NCI-H526 treated with DMSO at 0.1 percent for 48 hours (cell line): ENCODE data around the gene MAD1L1.
"Not testable (repeated sequence)": the region's sequence is repeated elsewhere in the genome, so short reads cannot be mapped to it uniquely, and the experiment has no call there.

Experiments used
- DNase-seq: peaks from one replicate; lab custom pipeline; 2025; lab: John Stamatoyannopoulos, UW

Gene MAD1L1

DNA sequence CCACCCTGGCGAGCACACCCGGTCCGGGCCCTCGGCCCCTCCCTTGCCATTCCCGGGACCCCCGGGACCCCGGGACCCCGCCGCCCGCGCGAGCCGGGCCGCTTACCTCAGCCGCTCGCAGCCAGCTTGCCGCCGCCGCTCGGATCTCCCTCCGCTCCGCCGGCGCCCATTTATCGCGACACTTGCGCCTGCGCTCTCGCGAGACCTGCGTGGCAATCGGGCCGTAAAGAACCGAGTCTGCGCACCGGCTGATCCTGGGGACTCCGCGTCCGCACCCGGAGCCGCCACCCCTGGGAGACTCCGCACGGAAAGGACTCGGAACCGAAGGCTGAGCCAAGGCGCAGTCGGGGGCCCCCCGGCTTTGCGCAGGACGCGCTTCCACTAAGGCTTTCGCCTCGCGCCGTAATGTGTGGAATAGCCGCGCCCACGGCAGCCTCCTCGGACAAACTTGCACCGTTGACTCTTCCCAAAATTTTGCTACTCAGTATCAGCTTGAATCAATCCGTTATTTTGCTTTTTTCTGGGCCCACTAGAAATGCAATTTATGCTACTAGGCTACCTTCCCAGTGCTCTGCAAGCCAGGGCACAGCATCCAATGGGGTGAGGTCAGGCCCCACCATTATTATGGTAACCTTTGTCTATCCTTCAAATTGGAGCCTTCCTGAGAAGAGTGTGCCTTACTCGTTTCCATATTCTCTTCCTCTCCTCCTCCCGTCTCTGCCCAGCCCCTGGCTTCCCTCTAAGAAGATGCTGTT is at the start of gene MAD1L1:
MAD1L1 (minus strand) TSS at position 180 of the 755 bp plus-strand sequence. CDS start 2,812 bp downstream, outside the sequence.
- DNase-seq: peak; percentile 79

DNA sequence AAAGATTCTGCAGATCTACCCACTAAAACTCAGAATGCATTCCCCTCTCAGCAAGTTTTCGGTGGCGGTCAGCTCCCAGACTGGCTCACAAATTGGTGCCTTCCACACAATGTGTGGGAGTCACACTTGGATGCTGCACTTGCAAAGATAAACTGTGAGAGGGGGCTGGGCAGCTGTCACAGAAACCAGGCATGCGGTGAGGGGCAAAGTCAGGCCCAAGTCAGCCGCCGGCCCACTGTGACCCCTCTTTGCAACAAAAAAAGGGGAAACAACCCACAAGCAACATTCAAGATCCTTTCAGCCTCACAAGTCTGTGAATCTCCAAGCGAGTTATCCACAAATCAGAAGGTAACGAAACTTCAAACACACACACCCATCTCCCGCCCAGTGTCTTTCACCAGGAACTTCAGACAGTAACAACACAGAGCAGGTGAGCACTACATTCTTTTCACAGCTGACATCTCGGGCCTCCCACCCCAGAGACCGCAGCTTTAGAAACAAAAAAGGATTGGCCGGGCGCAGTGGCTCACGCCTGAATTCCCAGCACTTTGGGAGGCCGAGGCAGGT is 49.5 kb upstream of the MAD1L1 start:
- no peak for DNase-seq

- DNase-seq: no peak
Measured at GRCh38 chr7:2281541-2281940, 48.8 kb upstream of the MAD1L1 start.

DNA sequence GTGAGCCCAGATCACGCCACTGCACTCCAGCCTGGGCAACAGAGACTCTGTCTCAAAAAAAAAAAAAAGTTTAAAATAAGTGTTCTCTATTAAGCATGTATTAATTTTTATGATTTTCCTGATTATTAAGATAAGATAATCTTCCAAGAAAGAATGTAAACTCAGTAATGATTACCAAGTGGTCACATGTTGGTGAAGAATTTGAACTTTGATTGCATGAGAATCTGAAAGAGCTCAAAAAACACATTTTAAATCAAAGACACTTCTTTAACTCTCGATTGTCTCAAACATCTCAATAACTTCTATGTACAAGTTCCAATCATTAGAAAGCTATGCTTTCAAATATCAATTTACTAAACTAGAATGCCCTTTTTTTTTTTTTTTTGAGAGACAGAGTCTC is 47.7 kb upstream of the MAD1L1 start:
- DNase-seq: no peak

- DNase-seq: no peak
Measured at GRCh38 chr7:2279896-2280295, 47.2 kb upstream of the MAD1L1 start.

DNA sequence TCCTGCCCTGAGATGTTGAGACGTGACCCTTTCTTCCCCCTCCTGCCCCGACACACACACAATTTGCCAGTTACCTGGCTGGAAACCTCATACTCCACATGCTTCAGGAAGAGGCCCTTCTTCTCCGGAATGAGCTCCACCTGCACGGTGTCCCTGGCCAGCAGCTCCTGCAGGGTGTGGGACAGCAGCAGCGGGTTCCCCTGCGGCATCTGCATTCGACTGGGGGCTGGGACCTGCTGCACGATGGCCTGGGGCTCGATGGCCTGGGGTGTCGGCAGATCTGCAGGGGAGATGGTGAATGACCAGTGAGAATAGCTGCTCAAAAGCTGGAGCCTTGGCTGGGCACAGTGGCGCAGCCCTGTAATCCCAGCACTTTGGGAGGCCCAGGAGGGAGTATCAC is 45.3 kb upstream of the MAD1L1 start:
- DNase-seq: no peak

- no peak for DNase-seq
Measured at GRCh38 chr7:2276107-2276506, 43.4 kb upstream of the MAD1L1 start.

GRCh38 chr7:2275101-2275500 is 42.4 kb upstream of the MAD1L1 start:
- no peak for DNase-seq

GRCh38 chr7:2274666-2275065 is 41.9 kb upstream of the MAD1L1 start:
- DNase-seq: no peak

DNA sequence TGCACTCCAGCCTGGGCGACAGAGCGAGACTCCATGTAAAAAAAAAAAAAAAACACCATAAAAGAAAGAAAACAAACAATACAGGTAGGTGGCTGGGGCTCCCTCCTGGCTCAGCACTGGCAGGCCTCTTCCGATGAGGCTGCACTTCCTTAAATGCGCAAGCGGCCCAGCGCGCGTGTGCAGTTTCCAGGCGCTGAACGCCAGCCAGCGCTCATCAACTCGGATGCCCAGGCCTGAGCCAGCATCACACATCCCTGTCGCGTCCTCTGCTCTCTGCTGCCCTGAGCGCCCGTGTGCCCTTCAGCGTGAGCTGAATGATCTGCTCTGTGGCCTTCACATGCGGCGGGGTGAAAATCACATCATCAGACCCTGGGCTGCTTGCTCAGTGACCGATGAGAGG is 41.1 kb upstream of the MAD1L1 start:
- no peak for DNase-seq

GRCh38 chr7:2272031-2272430 is 39.3 kb upstream of the MAD1L1 start:
- no peak for DNase-seq

DNA sequence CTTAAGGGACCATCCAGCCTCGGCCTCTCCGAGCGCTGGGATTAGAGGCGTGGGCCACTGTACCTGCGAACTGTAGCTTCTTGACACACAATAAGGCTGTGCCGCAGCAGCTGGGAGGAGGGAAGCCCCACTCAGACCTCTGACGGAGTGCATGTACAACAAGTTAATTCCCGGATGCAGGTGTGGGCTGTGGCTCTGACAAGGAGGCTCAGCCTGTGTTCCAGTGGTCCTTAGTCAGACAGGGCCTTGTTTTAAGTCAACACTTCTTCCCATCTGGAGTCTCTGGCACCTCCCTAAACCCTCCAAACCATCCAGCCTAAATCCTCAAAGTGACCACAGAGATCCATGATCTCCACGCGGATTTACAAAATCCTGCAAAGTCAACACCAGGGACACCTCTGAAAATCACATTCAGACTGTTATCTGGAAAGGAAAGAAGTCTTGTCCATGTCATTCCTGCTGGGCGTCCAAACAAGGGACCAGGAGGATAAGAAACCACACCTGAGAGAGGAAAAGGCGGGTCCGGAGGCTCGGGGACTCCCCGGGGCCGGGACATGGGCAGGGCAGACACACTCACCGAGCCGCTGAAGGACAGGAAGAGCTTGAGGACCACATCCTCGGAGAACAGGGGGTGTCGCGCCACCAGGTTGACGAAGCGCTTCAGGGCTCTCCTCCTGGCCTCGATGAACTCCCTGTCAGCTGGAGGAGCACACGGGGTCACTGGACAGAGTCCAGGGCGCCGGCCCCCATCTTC is 38.7 kb upstream of the MAD1L1 start:
- DNase-seq: no peak

- no peak for DNase-seq
Measured at GRCh38 chr7:2270495-2270894, 37.8 kb upstream of the MAD1L1 start.

DNA sequence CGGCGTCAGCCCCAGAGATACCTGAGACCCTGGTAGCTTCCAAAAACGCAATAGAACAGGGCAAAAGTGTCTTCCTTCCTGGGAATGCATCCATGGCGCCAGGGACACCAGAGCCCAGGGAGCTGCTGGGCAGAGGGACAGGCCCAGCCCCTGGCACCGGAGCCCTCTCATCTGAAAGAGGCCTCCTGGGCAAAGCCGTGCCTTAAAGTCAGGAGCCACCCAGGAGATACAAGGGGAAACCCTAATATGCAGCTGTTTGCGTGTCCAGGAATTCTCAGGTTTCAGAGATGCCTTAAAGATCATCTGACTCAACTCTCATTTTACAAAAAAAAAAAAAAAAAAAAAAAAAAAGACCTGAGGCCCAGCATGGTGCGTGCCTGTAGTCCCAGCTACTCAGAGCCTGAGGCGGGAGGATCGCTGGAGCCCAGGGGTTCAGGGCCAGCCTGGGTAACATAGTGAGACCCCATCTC is 37.3 kb upstream of the MAD1L1 start:
- no peak for DNase-seq

DNA sequence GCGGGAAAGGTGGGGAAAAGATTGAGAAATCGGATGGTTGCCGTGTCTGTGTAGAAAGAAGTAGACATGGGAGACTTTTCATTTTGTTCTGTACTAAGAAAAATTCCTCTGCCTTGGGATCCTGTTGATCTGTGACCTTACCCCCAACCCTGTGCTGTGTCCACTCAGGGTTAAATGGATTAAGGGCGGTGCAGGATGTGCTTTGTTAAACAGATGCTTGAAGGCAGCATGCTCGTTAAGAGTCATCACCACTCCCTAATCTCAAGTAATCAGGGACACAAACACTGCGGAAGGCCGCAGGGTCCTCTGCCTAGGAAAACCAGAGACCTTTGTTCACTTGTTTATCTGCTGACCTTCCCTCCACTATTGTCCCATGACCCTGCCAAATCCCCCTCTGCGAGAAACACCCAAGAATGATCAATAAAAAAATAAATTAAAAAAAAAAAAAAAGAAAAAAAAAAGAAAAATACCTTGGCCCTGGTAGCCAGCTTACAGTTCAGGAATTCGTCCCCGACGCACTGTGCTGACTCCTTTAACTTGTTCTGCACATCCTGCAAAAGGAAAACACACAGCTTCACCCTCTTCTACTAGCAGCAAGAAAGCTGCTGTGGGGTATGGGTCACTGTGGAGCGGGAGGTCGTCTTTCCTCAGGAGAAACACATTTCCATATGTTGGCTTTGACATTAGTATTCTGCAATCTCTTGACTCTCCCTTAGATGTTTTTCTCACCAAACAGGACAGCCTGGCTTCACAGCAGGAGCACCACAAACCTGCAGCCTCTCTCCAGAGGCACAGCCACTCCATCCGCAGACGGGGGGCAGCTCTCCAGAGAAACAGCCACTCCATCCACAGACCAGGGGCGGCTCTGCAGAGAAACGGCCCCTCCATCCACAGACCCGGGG is 36.6 kb upstream of the MAD1L1 start:
- DNase-seq: not testable (repeated sequence)

GRCh38 chr7:2266911-2267310 is 34.2 kb upstream of the MAD1L1 start:
- DNase-seq: no peak

GRCh38 chr7:2264158-2264557 is 31.4 kb upstream of the MAD1L1 start:
- DNase-seq: no peak

DNA sequence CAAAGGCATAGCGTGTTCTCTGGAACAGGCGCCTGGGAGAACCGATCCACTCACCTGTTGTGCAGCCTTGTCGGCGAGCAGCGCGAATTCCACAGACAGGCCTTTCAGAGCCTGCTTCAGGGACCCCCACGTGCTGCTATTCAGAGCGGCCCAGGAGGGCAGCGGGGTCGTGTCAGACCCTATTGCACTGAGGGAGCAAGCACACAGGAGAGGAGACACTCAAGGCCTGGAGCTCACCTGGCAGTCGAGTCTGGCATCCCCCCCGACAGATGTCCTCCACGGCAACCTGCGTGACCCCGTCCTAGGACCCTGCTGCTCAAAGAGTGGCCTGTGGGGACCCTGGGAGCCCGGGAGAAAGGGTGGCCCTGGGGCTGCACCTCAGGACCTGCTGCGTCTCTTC is 30.4 kb upstream of the MAD1L1 start:
- no peak for DNase-seq

DNA sequence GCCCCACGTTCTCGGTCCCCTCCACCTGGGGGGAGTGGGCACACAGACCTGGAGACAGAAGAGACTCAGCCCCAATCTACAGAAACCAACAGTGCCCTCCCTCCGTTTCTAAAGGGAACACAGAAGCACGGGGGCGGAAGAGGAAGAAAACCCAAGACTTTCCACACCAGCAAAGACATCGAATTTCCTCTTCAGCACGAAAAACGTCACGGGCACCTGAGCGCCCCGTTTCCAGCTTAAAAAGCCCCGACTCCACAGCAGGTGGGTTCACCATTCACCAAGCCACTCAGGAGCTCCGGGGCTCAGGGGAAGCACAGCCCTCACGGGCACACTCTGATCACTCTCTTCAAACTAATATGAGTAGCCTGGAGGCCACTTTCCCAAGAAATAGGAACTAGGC is 28.9 kb upstream of the MAD1L1 start:
- DNase-seq: no peak

GRCh38 chr7:2260820-2261219 is 28.1 kb upstream of the MAD1L1 start:
- no peak for DNase-seq

DNA sequence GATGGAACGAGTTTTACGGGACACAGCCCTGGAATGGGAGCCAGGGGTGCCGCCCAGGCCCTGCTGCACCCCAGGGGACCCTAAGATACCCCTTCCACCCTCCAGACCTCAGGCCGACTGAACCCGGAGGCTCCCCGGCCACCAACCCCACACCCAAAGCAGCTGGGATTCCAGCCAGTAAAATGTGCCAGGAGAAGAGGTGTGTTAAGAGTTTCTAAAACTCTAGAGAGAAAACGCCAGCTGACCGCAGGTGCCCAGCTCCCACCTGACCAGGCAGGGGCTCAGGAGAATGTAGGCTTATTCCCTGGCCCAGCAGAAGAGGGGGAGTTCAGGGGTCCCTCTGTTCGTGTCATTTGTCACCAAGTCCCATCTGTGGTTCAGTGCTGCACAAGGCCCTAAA is 26.7 kb upstream of the MAD1L1 start:
- no peak for DNase-seq
